ENCODE results near the gene PDS5B. TPM values are rescaled to one million over a fixed set of nuclear protein-coding genes. Genes with fewer than 3 reads are reported as not detected.

PDS5B gene
- total and polyA plus RNA-seq, 2 of the 8 experiments (the other 6 are each of a cell fraction or from before 2014, with no cell fraction given): 5.5 to 54.6 TPM

DNA sequence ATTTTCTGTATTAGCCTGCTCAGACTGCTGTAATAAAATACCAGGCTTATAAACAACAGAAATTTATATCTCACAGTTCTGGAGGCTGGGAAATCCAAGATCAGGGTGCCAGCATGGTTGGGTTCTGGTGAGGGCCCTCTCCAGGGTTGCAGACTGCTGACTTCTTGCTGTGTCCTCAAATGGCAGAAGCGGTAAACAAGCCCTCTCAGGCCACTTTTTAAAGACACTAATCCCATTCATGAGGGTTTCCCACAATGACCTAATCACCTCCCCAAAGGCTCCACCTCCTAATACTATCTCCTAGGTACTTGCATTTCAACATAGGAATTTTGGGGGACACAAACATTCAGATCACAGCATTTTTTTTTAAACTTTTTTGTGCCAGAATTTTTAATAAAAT is 159.3 kb downstream of the PDS5B start:
- CTCF ChIA-PET (ENCODE audit: partially characterized antibody): no interaction called here
- Histone ChIP-seq H4K5ac (ENCODE audit: insufficient read length, low read depth, low read length) (no peak overlapping the region), H3K4me3 (ENCODE audit: extremely low read depth in 1 of 4, insufficient read depth in 2 of 4, low read depth in 3 of 4, low read length in 4 of 4) (no peak overlapping the region), H4K91ac (replicated peaks; ENCODE audit: insufficient read length, low read length) (no peak overlapping the region), H3K18ac (ENCODE audit: extremely low read depth, low read length) (no peak overlapping the region), H3K9me3 (ENCODE audit: insufficient read depth in 2 of 2, low read depth in 1 of 2, low read length in 1 of 2) (no peaks in the 10 kb centered on the region), H3K14ac (ENCODE audit: insufficient read length) (no peak overlapping the region), H2BK20ac (ENCODE audit: low read length) (no peak overlapping the region), H2BK15ac (ENCODE audit: low read length) (no peak overlapping the region), H3K9ac (replicated peaks in 1 of 4; ENCODE audit: extremely low read depth in 1 of 4, low read depth in 3 of 4, low read length in 3 of 4) (no peak overlapping the region), H2BK120ac (replicated peaks; ENCODE audit: low read depth, low read length) (no peak overlapping the region), H2BK5ac (ENCODE audit: low read depth, low read length) (no peak overlapping the region), H3K79me1 (ENCODE audit: low read depth, low read length) (no peaks in the 10 kb centered on the region), H3K36me3 (ENCODE audit: control insufficient read depth in 2 of 4, insufficient read depth in 4 of 4, low read length in 3 of 4) (peaks cover 0 to 10% (median 6%) of the 10 kb centered on the region in 4 experiments; a peak in 4 of 8 replicates), H2AK5ac (ENCODE audit: low read depth, low read length) (no peak overlapping the region), H3K23ac (ENCODE audit: insufficient read length) (no peak overlapping the region), H3K79me2 (ENCODE audit: control insufficient read depth in 1 of 2, insufficient read depth in 2 of 2, low read length in 2 of 2) (no peaks in the 10 kb centered on the region), H3K56ac (replicated peaks; ENCODE audit: insufficient read length, low read depth, low read length) (no peak overlapping the region), H3K27ac (ENCODE audit: low read depth, low read length) (no peak overlapping the region), H4K8ac (ENCODE audit: extremely low read depth, insufficient read depth, low read length) (no peak overlapping the region), H3K4ac (replicated peaks; ENCODE audit: insufficient read length, low read depth, low read length) (no peak overlapping the region), H2BK12ac (ENCODE audit: low read depth, low read length) (no peak overlapping the region), H3K27me3 (replicated peaks in 1 of 4; ENCODE audit: control insufficient read depth in 3 of 4, extremely low read depth in 1 of 4, insufficient read depth in 3 of 4, low read length in 3 of 4) (no peaks in the 10 kb centered on the region), H4K20me1 (replicated peaks in 1 of 2; ENCODE audit: control insufficient read depth in 1 of 2, insufficient read depth in 2 of 2, low read length in 2 of 2) (no peaks in the 10 kb centered on the region), H2AFZ (ENCODE audit: low read length) (no peak overlapping the region), H3K4me2 (ENCODE audit: insufficient read depth in 1 of 2, low read depth in 2 of 2, low read length in 2 of 2) (no peak overlapping the region), H3K4me1 (replicated peaks in 1 of 4; ENCODE audit: control insufficient read depth in 3 of 4, insufficient read depth in 4 of 4, low read length in 3 of 4) (no peaks in the 10 kb centered on the region), H3K23me2 (ENCODE audit: low read depth, low read length) (no peaks in the 10 kb centered on the region)
- POLR2A ChIA-PET (ENCODE audit: partially characterized antibody): no interaction called here
- DNase-seq (ENCODE audit: low read depth in 1 of 2, low spot score in 2 of 2) (no peak), FAIRE-seq (no peak)
- 100% methylated on average over 1 of the region's 1 CpG; no CpG with 5 or more reads in 1 of the 2 experiments for WGBS, 2 experiments (ENCODE audit: extremely low coverage in 1 of 2, insufficient coverage in 1 of 2, insufficient read length in 1 of 2, insufficient replicate concordance in 2 of 2, low coverage in 1 of 2, low lambda C conversion rate in 2 of 2, missing lambda C conversion rate in 1 of 2)
- no peak for TF ChIP-seq ASH2L (IDR thresholded peaks at IDR 0.05; ENCODE audit: low read length)
- no peak for TF ChIP-seq CHD1 (IDR thresholded peaks at IDR 0.05; ENCODE audit: low read depth, low read length)
- TF ChIP-seq, protein P1, sequence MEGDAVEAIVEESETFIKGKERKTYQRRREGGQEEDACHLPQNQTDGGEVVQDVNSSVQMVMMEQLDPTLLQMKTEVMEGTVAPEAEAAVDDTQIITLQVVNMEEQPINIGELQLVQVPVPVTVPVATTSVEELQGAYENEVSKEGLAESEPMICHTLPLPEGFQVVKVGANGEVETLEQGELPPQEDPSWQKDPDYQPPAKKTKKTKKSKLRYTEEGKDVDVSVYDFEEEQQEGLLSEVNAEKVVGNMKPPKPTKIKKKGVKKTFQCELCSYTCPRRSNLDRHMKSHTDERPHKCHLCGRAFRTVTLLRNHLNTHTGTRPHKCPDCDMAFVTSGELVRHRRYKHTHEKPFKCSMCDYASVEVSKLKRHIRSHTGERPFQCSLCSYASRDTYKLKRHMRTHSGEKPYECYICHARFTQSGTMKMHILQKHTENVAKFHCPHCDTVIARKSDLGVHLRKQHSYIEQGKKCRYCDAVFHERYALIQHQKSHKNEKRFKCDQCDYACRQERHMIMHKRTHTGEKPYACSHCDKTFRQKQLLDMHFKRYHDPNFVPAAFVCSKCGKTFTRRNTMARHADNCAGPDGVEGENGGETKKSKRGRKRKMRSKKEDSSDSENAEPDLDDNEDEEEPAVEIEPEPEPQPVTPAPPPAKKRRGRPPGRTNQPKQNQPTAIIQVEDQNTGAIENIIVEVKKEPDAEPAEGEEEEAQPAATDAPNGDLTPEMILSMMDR (IDR thresholded peaks at IDR 0.05; ENCODE audit: control extremely low read depth in 1 of 3, insufficient read depth in 1 of 3, low read depth in 1 of 3, low read length in 3 of 3): no peak

All from H1 (cell line).